HEK293 (cell line): ENCODE measurements around the gene AK3.

Source experiments
- CTCF ChIP-seq: fragments of 450-650 bp; formaldehyde crosslinking; IDR thresholded peaks from 2 replicates; pipeline ENCODE4 v1.5.1; 2016; ENCODE audit warnings: missing biosample characterization, missing genetic modification characterization
- GLI4 ChIP-seq: fragments of 450-650 bp; formaldehyde crosslinking; IDR thresholded peaks from 2 replicates; pipeline ENCODE4 v1.5.1; 2016; ENCODE audit warnings: missing biosample characterization, missing genetic modification characterization
- HOXA7 ChIP-seq: sonication (generic); formaldehyde crosslinking; IDR thresholded peaks from 2 replicates; pipeline ENCODE4 v1.8.1; 2022; ENCODE audit warnings: missing genetic modification reagents, borderline replicate concordance
- REST ChIP-seq: fragments of 450-650 bp; formaldehyde crosslinking; IDR thresholded peaks from 2 replicates; pipeline ENCODE4 v1.5.1; 2016; ENCODE audit warnings: missing biosample characterization, missing genetic modification characterization
- SP3 ChIP-seq: fragments of 450-650 bp; formaldehyde crosslinking; IDR thresholded peaks from 2 replicates; pipeline ENCODE4 v1.5.1; 2016; ENCODE audit warnings: missing biosample characterization, missing genetic modification characterization
- ZBTB21 ChIP-seq: fragments of 450-650 bp; formaldehyde crosslinking; IDR thresholded peaks from 2 replicates; pipeline ENCODE4 v1.5.1; 2017; ENCODE audit warnings: missing biosample characterization, missing genetic modification characterization
- ZNF146 ChIP-seq: fragments of 450-650 bp; formaldehyde crosslinking; IDR thresholded peaks from 2 replicates; pipeline ENCODE4 v1.5.1; 2016; ENCODE audit warnings: missing biosample characterization, missing genetic modification characterization
- ZNF157 ChIP-seq: fragments of 450-650 bp; formaldehyde crosslinking; IDR thresholded peaks from 2 replicates; pipeline ENCODE4 v1.5.1; 2016; ENCODE audit warnings: missing biosample characterization, missing genetic modification characterization
- ZNF175 ChIP-seq: fragments of 450-650 bp; formaldehyde crosslinking; IDR thresholded peaks from 2 replicates; pipeline ENCODE4 v1.5.1; 2016; ENCODE audit warnings: missing biosample characterization, missing genetic modification characterization
- ZNF629 ChIP-seq: fragments of 450-650 bp; formaldehyde crosslinking; IDR thresholded peaks from 2 replicates; pipeline ENCODE4 v1.5.1; 2017; ENCODE audit warnings: missing biosample characterization, missing genetic modification characterization
- ZNF639 ChIP-seq: fragments of 450-650 bp; formaldehyde crosslinking; IDR thresholded peaks from 2 replicates; pipeline ENCODE4 v1.5.1; 2016; ENCODE audit warnings: missing biosample characterization, missing genetic modification characterization

- no peak for TF ChIP-seq HOXA7 (CRISPR knock-in tag)
- TF ChIP-seq SP3 (tag by site-specific recombination), result no peak
- no peak for TF ChIP-seq ZNF629 (tag by site-specific recombination)
- TF ChIP-seq ZBTB21 (tag by site-specific recombination), result no peak
- no peak for TF ChIP-seq ZNF175
- no peak for TF ChIP-seq CTCF (tag by site-specific recombination)
- no peak for TF ChIP-seq REST (tag by site-specific recombination)
- no peak for TF ChIP-seq GLI4 (tag by site-specific recombination)
- TF ChIP-seq ZNF639 (tag by site-specific recombination), result no peak
- no peak for TF ChIP-seq ZNF157 (tag by site-specific recombination)
- TF ChIP-seq ZNF146 (tag by site-specific recombination), result no peak
Observed at GRCh38 chr9:4756420-4756819, 15.4 kb upstream of the AK3 start.
